Measurements from ENCODE around the gene CRB1.

GRCh38 chr1:197471248-197471985 is 203.4 kb downstream of the CRB1 start:
- TF ChIP-seq CTCF (IDR thresholded peaks at IDR 0.05) (no peak), POLR2AphosphoS5 (IDR thresholded peaks at IDR 0.05; ENCODE audit: low read depth, low read length) (no peak), SIN3A (IDR thresholded peaks at IDR 0.05; ENCODE audit: borderline replicate concordance, insufficient read depth, low read depth, low read length) (no peak), REST (IDR thresholded peaks at IDR 0.05; ENCODE audit: insufficient read depth in 1 of 2, low read depth in 2 of 2, low read length in 1 of 2) (no peak), TCF7L2 (IDR thresholded peaks at IDR 0.05; ENCODE audit: low read depth, low read length) (no peak)

Data from Panc1 (cell line).